ENCODE measurements around the gene MYADM.

The MYADM gene

DNA sequence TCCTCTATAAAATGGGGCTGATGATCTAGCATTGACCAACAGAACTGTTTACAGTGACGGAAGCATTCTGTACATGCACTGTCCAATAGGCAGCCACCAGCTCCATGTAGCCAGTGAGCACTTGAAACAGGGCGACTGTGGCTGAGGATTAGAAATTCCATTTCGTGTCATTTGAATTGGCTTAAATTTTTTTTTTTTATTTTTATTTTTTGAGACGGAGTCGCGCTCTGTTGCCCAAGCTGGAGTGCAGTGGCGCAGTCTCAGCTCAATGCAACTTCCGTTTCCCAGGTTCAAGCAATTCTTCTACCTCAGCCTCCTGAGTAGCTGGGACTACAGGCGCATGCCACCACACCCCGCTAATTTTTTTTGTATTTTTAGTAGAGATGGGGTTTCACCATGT lies 17.4 kb downstream of the MYADM start:
- DNase-seq (ENCODE audit: low spot score), result no peak

DNA sequence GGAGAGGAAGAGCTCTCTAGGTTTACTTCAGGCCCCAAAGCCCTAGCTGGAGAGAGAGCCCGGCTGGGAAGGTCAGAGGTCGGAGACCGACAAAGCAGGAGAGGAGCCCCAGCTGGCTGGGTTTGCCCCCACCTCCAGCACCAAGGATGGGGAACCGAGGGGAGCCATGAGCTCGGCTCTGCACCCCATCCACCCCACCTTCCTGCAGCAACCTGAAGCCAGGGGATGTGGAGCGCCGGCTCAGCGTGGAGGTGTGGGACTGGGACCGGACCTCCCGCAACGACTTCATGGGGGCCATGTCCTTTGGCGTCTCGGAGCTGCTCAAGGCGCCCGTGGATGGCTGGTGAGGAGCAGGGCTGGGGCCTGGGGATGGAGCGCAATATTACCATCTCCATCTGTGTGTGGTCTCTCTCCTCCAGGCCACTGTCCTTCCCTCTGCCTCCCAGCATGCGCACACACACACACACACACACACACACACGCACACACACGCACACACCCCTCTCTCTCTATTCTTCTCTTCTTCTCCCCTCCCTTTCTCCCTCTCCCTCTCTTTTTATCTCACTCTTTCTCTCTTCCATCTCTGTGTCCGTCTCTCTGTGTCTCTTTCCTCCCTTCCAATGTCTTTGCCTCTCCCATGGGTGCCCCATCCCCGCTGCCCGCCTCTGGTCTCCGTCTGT lies 24.8 kb downstream of the MYADM start:
- DNase-seq (ENCODE audit: low spot score), result no peak

DNA sequence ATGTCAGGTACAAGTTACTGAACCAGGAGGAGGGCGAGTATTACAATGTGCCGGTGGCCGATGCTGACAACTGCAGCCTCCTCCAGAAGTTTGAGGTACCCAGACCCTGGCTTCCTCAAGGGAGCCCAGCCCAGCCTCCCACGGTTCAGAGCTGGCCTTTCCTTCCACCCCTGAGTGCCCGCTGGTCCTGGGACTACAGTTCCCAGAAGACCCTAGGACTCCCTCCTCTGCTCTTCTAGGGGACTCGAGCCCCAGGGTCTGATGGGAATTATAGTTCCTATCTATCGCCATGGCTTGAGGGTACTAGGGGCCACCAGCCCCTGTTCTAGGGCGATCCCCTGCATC lies 25.3 kb downstream of the MYADM start:
- DNase-seq (ENCODE audit: low spot score), result no peak

DNA sequence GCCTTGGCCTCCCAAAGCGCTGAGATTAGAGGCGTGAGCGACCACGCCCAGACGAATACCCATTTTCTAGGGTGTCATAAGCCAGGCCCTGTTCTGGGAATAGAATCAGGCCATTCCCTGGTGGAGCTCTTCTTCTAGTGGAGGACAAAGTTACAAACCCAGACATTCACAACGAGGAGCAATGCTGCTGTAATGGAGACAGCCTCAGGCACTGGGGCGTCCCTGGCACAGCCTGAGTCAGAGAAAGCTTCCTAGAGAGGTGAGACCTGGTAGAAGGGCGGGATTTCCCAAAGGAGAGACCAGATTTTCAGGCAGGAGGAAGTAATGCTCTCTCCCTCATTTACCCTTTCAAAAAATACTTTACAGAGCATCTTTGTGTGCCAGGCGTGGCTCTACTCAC lies 27.0 kb downstream of the MYADM start:
- DNase-seq (ENCODE audit: low spot score), result no peak

DNA sequence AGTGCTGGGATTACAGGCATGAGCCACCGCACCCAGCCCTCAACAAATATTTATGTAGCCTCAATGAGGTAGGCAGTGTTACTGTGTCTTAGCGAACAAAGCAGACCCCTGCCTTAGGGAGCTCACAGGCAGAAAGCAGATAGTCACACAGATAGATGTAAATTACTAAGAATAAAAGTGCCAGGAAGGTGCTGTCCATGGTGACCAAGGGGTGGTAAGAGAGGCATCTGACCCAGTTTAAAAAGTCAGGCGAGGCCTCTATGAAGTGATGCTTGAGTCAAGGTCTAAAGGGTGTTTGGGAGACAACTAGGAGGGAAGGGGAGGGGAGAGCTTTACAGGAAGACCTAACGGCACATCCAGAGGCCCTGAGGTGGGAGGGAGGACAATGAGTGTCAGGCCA lies 29.0 kb downstream of the MYADM start:
- no peak for DNase-seq (ENCODE audit: low spot score)

- DNase-seq (ENCODE audit: low spot score), result no peak
These were observed 29.8 kb downstream of the MYADM start for GRCh38 chr19:53897459-53897858.

DNA sequence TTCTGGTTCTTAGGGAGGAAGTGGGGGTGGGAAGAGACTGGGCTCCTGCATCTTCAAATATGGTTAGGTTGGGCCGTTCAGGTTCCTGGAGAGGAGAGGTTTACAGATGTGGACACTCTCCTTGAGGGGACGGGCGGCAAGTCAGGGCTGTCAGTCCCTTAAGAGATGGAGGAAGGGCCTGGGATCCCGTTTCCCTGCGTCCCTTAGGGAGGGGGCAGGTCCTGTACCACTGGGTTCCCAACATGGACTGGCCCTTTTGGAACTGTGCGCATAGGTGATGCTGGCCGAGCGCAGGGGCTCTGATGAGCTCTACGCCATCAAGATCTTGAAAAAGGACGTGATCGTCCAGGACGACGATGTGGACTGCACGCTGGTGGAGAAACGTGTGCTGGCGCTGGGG lies 30.5 kb downstream of the MYADM start:
- DNase-seq (ENCODE audit: low spot score), result no peak

DNA sequence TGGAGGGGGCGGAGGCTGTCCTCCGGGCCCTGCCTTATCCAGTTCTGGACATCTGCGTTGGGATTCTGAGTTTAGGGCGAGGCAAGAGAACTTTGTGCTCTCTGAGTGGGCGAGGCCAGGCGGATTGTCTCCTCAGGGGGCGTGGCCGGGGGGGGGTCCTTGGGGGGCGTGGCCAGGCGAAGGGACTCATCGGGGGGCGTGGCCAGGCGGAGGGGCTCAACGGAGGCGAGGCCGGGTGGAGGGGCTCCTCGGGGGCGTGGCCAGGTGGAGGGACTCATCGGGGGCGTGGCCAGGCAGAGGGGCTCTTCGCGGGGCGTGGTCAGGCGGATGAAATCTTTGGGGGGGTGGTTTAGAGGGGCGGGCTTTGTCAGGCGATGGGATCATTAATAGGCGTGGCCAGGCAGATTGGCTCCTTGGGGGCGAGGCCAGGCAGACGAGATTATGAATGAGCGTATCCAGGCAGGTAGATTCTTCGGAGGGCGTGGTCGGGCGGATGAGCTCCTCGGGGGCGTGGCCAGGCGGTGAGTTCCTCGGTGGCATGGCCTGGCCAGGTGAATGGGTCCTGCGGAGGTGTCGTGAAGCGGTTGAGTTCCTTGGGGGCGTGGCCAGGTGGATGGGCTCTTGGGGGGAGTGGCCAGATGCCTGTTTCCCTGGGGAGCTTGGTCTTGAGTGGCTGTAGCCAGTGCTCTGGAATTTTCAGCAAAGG lies 31.1 kb downstream of the MYADM start:
- DNase-seq (ENCODE audit: low spot score), result no peak

GRCh38 chr19:53900191-53900860 lies 32.6 kb downstream of the MYADM start:
- DNase-seq (ENCODE audit: low spot score), result no peak

DNA sequence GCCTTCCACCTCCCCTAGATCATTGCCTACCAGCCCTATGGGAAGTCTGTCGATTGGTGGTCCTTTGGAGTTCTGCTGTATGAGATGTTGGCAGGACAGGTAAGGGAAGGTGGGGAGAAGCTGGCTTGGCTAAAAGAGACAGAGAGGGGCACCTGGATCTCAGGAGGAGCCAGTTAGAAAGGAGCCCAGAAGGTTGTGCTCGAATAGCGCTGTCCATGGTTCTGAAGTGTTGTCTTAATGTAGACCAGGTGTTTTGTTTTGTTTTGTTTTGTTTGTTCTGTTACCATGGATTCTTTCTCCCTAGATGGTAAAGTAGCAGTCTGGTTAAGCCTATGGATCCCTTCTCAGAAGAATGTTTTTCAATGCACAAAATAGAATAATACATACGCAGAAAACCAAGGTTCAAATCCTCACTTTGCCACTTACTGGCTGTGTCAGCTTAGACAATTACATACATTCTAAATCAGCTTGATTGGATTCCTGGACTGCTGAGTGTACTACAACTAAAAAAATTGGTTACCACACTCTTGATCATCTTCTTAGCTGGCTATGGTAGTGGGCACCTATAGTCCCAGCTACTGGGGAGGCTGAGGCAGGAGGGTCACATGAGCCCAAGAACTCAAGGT lies 35.5 kb downstream of the MYADM start:
- no peak for DNase-seq (ENCODE audit: low spot score)

GRCh38 chr19:53904909-53905308 lies 37.2 kb downstream of the MYADM start:
- no peak for DNase-seq (ENCODE audit: low spot score)

DNA sequence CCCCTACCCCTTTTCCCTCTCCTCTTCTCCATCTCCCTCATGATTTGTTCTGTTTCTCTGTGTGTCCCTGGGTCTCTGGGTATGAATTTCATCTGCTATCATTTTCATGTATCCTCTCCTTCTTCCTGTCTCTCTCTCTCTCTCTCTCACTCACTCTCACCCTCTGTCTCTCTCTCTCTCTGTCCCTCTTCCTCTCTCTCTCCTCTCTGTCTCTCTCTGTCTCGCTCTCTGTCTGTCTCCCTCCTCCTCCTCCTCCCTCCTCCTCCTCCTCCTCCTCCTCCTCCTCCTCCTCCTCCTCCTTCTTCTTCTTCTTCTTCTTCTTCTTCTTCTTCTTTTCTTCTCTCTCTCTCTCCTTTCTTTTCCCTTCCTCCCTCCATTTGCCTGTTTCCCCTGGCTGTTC lies 38.1 kb downstream of the MYADM start:
- DNase-seq (ENCODE audit: low spot score), result no peak

DNA sequence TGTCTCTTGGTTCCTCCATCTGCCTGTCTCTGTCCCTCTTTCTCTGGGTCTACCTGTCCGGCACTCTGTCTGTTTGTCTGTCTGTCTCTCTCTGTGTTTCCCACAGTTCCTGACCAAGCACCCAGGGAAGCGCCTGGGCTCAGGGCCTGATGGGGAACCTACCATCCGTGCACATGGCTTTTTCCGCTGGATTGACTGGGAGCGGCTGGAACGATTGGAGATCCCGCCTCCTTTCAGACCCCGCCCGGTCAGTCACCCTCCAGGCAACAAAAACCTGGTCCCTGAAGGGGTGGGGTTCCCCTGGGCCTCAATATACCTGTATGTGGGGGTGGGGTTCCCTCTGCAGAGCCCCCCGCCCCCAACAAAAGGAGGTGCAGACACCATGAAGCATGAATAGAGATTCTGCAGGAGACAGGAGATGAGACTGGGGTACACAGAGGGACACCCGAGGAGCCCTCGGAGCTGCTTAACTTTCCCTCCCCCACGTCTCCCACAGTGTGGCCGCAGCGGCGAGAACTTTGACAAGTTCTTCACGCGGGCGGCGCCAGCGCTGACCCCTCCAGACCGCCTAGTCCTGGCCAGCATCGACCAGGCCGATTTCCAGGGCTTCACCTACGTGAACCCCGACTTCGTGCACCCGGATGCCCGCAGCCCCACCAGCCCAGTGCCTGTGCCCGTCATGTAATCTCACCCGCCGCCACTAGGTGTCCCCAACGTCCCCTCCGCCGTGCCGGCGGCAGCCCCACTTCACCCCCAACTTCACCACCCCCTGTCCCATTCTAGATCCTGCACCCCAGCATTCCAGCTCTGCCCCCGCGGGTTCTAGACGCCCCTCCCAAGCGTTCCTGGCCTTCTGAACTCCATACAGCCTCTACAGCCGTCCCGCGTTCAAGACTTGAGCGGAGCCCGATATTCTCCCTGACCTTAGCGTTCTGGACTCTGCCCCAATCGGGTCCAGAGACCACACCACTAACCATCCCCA lies 38.8 kb downstream of the MYADM start:
- DNase-seq (ENCODE audit: low spot score), result no peak

GRCh38 chr19:53907193-53907581 lies 39.5 kb downstream of the MYADM start:
- DNase-seq (ENCODE audit: low spot score), result no peak

- DNase-seq (ENCODE audit: low spot score), result no peak
These were observed 40.0 kb downstream of the MYADM start for GRCh38 chr19:53907690-53908089.

GRCh38 chr19:53908106-53908934 lies 40.6 kb downstream of the MYADM start:
- DNase-seq (ENCODE audit: low spot score), result no peak

GRCh38 chr19:53908935-53909415 lies 41.3 kb downstream of the MYADM start, which contains the start of gene CACNG7:
TSS of gene CACNG7 (plus strand) at chr19:53909278. CDS start at chr19:53912832, 3,554 bp downstream.
- no peak for DNase-seq (ENCODE audit: low spot score)

- DNase-seq (ENCODE audit: low spot score), result no peak
These were observed 41.9 kb downstream of the MYADM start for GRCh38 chr19:53909471-53910169.

DNA sequence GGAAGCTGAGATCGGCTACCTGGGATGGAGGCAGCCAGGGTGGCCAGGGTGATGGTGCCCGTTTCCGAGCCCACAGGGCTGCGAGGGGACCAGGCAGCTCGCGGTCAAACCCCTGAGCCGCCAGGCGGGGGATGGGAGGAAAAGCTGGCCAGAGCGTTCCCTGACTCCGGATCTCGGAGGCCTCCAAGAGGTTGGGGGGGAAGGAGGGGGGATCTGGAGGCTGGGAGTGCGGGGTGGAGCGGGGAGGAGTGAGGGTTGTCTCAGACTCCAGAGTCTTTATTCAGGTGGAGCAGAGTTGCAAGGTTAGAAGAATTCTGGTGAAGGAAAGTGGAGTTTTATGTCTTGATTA lies 42.5 kb downstream of the MYADM start:
- DNase-seq (ENCODE audit: low spot score), result no peak

- no peak for DNase-seq (ENCODE audit: low spot score)
These were observed 45.0 kb downstream of the MYADM start for GRCh38 chr19:53912653-53913052.
